Stomach (tissue), 4 donors: ENCODE results near the gene PRKACG.

ENCODE experiments used
- EP300 ChIP-seq: sonication (generic); formaldehyde crosslinking; IDR thresholded peaks from one replicate; pipeline ENCODE4 v1.6.1; 2017; ENCODE audit warnings: antibody characterized with exemption
- POLR2A ChIP-seq, 4 donors: fragments of 450-650 bp; IDR thresholded peaks; one replicate each; pipeline ENCODE4 v1.6.1; 2016; ENCODE audit warnings: antibody characterized with exemption in 4 of 4, control low read depth in 2 of 4, mild to moderate bottlenecking in 1 of 4, moderate library complexity in 1 of 4
- POLR2AphosphoS5 ChIP-seq, 3 donors: sonication (generic); formaldehyde crosslinking; IDR thresholded peaks; one replicate each; pipeline ENCODE4 v1.6.1; 2016; ENCODE audit warnings: antibody characterized with exemption in 3 of 3
- TF ChIP-seq, protein P1 (sequence below), 7 experiments: fragments of 450-650 bp in 4 of 7; fragments of 200-600 bp in 3 of 7; sonication (generic) in 3 of 7; IDR thresholded peaks; one replicate each; pipeline ENCODE4 v1.5.1; 2016 to 2019; ENCODE audit warnings: antibody characterized with exemption in 7 of 7, control low read depth in 2 of 7, mild to moderate bottlenecking in 1 of 7

DNA sequence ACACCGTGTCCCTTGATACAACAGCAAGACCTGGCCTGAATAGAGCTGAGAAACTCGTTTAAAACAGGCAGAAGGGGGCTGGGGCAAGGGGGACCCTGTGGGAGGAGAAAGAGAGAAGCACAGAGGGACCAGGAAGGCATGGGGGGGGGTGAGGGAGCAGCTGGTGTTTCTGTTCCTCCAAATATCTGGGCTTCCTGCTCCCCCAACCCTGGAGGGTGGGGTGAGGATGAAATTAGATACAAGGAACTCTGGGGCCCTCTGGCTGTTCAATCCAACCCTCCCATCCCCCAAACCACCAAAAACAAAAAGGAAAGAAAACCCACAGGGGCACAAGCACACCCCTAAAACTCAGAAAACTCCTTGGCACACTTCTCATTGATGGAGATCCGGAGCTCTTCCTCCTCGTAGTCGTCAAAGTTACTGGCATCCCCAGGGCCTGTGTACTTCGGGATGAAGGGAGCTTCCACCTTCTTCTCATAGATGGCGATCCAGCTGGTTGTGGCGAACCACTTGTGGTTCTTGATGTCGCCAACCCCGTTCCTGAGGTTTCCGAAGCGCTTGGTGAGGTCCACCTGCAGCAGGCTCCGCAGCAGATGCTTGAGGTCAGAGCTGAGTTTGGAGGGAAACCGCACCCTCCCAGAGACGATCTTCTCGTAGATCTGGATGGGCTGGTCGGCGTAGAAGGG, 1.1 kb downstream of the PRKACG start:
- TF ChIP-seq, protein P1, sequence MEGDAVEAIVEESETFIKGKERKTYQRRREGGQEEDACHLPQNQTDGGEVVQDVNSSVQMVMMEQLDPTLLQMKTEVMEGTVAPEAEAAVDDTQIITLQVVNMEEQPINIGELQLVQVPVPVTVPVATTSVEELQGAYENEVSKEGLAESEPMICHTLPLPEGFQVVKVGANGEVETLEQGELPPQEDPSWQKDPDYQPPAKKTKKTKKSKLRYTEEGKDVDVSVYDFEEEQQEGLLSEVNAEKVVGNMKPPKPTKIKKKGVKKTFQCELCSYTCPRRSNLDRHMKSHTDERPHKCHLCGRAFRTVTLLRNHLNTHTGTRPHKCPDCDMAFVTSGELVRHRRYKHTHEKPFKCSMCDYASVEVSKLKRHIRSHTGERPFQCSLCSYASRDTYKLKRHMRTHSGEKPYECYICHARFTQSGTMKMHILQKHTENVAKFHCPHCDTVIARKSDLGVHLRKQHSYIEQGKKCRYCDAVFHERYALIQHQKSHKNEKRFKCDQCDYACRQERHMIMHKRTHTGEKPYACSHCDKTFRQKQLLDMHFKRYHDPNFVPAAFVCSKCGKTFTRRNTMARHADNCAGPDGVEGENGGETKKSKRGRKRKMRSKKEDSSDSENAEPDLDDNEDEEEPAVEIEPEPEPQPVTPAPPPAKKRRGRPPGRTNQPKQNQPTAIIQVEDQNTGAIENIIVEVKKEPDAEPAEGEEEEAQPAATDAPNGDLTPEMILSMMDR (IDR thresholded peaks at IDR 0.05), result no peak
- TF ChIP-seq EP300 (no peak), POLR2A (IDR thresholded peaks at IDR 0.05) (no peak), POLR2AphosphoS5 (IDR thresholded peaks at IDR 0.05) (no peak)
